ENCODE measurements around the gene TBCK.
A peak's percentile ranks its signal among the peaks of the same experiment; 100 is the strongest.
"Not testable (repeated sequence)": the region's sequence is repeated elsewhere in the genome, so short reads cannot be mapped to it uniquely, and the experiment has no call there.

The TBCK gene

GRCh38 chr4:106238820-106239420 is 77.1 kb downstream of the TBCK start:
- H3K4me3 ChIP-seq (ENCODE audit: low read depth, low read length) = no peak overlapping the region
- DNase-seq = peak; percentile 36
- in situ Hi-C loops (cut with HindIII; ENCODE audit: low pct_ligation_motif_present, low sequenced_read_pairs) = no loop called here
- peak; percentile 78 for TF ChIP-seq CTCF (IDR thresholded peaks at IDR 0.05; ENCODE audit: low read depth, low read length, missing control alignments)
- H3K27me3 ChIP-seq (replicated peaks) = no peaks in the 10 kb centered on the region
- no peak overlapping the region for H3K27ac ChIP-seq
- H3K36me3 ChIP-seq (replicated peaks) = no peaks in the 10 kb centered on the region

- H3K4me3 ChIP-seq (ENCODE audit: low read depth, low read length) = no peak overlapping the region
- no peak for DNase-seq
- in situ Hi-C loops (cut with HindIII; ENCODE audit: low pct_ligation_motif_present, low sequenced_read_pairs) = no loop called here
- H3K27ac ChIP-seq = no peak overlapping the region
- TF ChIP-seq CTCF (IDR thresholded peaks at IDR 0.05; ENCODE audit: low read depth, low read length, missing control alignments) = no peak
- peaks cover 2% of the 10 kb centered on the region for H3K36me3 ChIP-seq (replicated peaks)
- no peaks in the 10 kb centered on the region for H3K27me3 ChIP-seq (replicated peaks)
Observed at GRCh38 chr4:106231931-106232330, 84.1 kb downstream of the TBCK start.

- no peak for TF ChIP-seq CTCF (IDR thresholded peaks at IDR 0.05; ENCODE audit: low read depth, low read length, missing control alignments)
- no peak overlapping the region for H3K27ac ChIP-seq
- in situ Hi-C loops (cut with HindIII; ENCODE audit: low pct_ligation_motif_present, low sequenced_read_pairs) = no loop called here
- DNase-seq = no peak
- H3K4me3 ChIP-seq (ENCODE audit: low read depth, low read length) = no peak overlapping the region
- no peaks in the 10 kb centered on the region for H3K27me3 ChIP-seq (replicated peaks)
- no peaks in the 10 kb centered on the region for H3K36me3 ChIP-seq (replicated peaks)
Observed at GRCh38 chr4:106222548-106222947, 93.5 kb downstream of the TBCK start.

GRCh38 chr4:106213291-106213690 is 102.7 kb downstream of the TBCK start:
- in situ Hi-C loops (cut with HindIII; ENCODE audit: low pct_ligation_motif_present, low sequenced_read_pairs); H3K36me3 ChIP-seq (replicated peaks); H3K27me3 ChIP-seq (replicated peaks): not testable (repeated sequence)

GRCh38 chr4:106210021-106210420 is 106.0 kb downstream of the TBCK start:
- no peak overlapping the region for H3K27ac ChIP-seq
- no peaks in the 10 kb centered on the region for H3K36me3 ChIP-seq (replicated peaks)
- in situ Hi-C loops (cut with HindIII; ENCODE audit: low pct_ligation_motif_present, low sequenced_read_pairs) = no loop called here
- H3K4me3 ChIP-seq (ENCODE audit: low read depth, low read length) = no peak overlapping the region
- H3K27me3 ChIP-seq (replicated peaks) = no peaks in the 10 kb centered on the region
- no peak for DNase-seq
- no peak for TF ChIP-seq CTCF (IDR thresholded peaks at IDR 0.05; ENCODE audit: low read depth, low read length, missing control alignments)

More at GRCh38 chr4:106213291-106213690, 102.7 kb downstream of the TBCK start:
- not testable (repeated sequence) for H3K27ac ChIP-seq; H3K4me3 ChIP-seq (ENCODE audit: low read depth, low read length); DNase-seq

- in situ Hi-C loops (cut with HindIII; ENCODE audit: low pct_ligation_motif_present, low sequenced_read_pairs) = no loop called here
- Histone ChIP-seq H3K27me3 (replicated peaks) (no peaks in the 10 kb centered on the region), H3K4me3 (ENCODE audit: low read depth, low read length) (no peak overlapping the region), H3K36me3 (replicated peaks) (no peaks in the 10 kb centered on the region), H3K27ac (no peak overlapping the region)
- DNase-seq = no peak
- no peak for TF ChIP-seq CTCF (IDR thresholded peaks at IDR 0.05; ENCODE audit: low read depth, low read length, missing control alignments)
Observed at GRCh38 chr4:106208481-106209460, 107.2 kb downstream of the TBCK start.
